Raji (cell line): Measurements from ENCODE around the gene ATP5MG.

Source experiments
- POLR2A ChIP-seq: IDR thresholded peaks from 2 replicates; pipeline ENCODE4 v1.6.1; 2011; ENCODE audit warnings: low read depth, low read length, control low read depth; ENCODE audit not compliant: insufficient read depth

Gene ATP5MG

GRCh38 chr11:118450451-118450850, 49.0 kb downstream of the ATP5MG start:
- TF ChIP-seq POLR2A, result no peak
